ENCODE results near the gene IMPA2. TPM values are rescaled to one million over a fixed set of nuclear protein-coding genes. Genes with fewer than 3 reads are reported as not detected.

The IMPA2 gene
- total and polyA plus RNA-seq, 2 of the 8 experiments (the other 6 are each of a cell fraction or from before 2014, with no cell fraction given): 102 to 140 TPM

- no peak for TF ChIP-seq USF2 (IDR thresholded peaks at IDR 0.05; ENCODE audit: low read length)
These were observed 4.8 kb downstream of the IMPA2 start (continued) for GRCh38 chr18:11986061-11986460.

Data from H1 (cell line).